Activated CD8-positive, alpha-beta memory T cell treated with anti-CD3 and anti-CD28 coated beads for 36 hours (primary cell): ENCODE results near the gene GRIK3. TPM values are rescaled to one million over a fixed set of nuclear protein-coding genes. Genes with fewer than 3 reads are reported as not detected.

Experiments used
- CTCF ChIA-PET: fragments of 350-600 bp; sonication (Branson Sonifier 250); formaldehyde crosslinking; loops from one replicate; lab custom pipeline; 2021; ENCODE audit warnings: antibody characterized with exemption; lab: Charles Lee
- POLR2A ChIA-PET: fragments of 350-600 bp; sonication (Branson Sonifier 250); formaldehyde crosslinking; loops from one replicate; lab custom pipeline; 2021; ENCODE audit warnings: antibody characterized with exemption; lab: Charles Lee
- total RNA-seq, 2 experiments: library from RNA; stranded (reverse); gene quantifications; one replicate each; pipeline ENCODE4 v1.2.3, GENCODE V29; 2021

Gene GRIK3
- total RNA-seq, 2 experiments from 2014 or later, result not detected

GRCh38 chr1:36821386-36821785, 212.9 kb downstream of the GRIK3 start:
- ChIA-PET POLR2A (no interaction called here), CTCF (interaction anchor here (0.6 kb wide), 1 partner anchor 189 kb away, joined by 6 read pairs; no protein-coding TSS in a partner anchor)

- POLR2A ChIA-PET, result interaction anchor here (0.6 kb wide), 1 partner anchor 312 kb away, joined by 3 read pairs; no protein-coding TSS in a partner anchor
These were observed 215.5 kb downstream of the GRIK3 start for GRCh38 chr1:36818771-36819170.

GRCh38 chr1:36816348-36816747, 218.0 kb downstream of the GRIK3 start:
- CTCF ChIA-PET, result interaction anchor here (0.8 kb wide), 1 partner anchor 19 kb away, joined by 3 read pairs; no protein-coding TSS in a partner anchor

More at GRCh38 chr1:36818771-36819170, 215.5 kb downstream of the GRIK3 start:
- CTCF ChIA-PET, result no interaction called here

GRCh38 chr1:36814774-36815173, 219.5 kb downstream of the GRIK3 start:
- CTCF ChIA-PET, result no interaction called here
- POLR2A ChIA-PET, result no interaction called here

More at GRCh38 chr1:36816348-36816747, 218.0 kb downstream of the GRIK3 start:
- POLR2A ChIA-PET, result no interaction called here

- ChIA-PET CTCF (no interaction called here), POLR2A (no interaction called here)
These were observed 220.2 kb downstream of the GRIK3 start for GRCh38 chr1:36814083-36814482.

- ChIA-PET POLR2A (no interaction called here), CTCF (interaction anchor here (0.6 kb wide), 1 partner anchor 105 kb away, joined by 3 read pairs; no protein-coding TSS in a partner anchor)
These were observed 227.1 kb downstream of the GRIK3 start for GRCh38 chr1:36807262-36807661.

- CTCF ChIA-PET, result no interaction called here
- POLR2A ChIA-PET, result no interaction called here
These were observed 228.2 kb downstream of the GRIK3 start for GRCh38 chr1:36805979-36806640.

GRCh38 chr1:36804669-36805314, 229.5 kb downstream of the GRIK3 start:
- CTCF ChIA-PET, result no interaction called here

GRCh38 chr1:36803868-36804570, 230.3 kb downstream of the GRIK3 start:
- ChIA-PET POLR2A (no interaction called here), CTCF (no interaction called here)

More at GRCh38 chr1:36804669-36805314, 229.5 kb downstream of the GRIK3 start:
- POLR2A ChIA-PET, result no interaction called here

- ChIA-PET CTCF (interaction anchor here (0.6 kb wide), 1 partner anchor 398 kb away, joined by 3 read pairs; no protein-coding TSS in a partner anchor), POLR2A (no interaction called here)
These were observed 232.3 kb downstream of the GRIK3 start for GRCh38 chr1:36802018-36802417.

GRCh38 chr1:36797761-36798160, 236.6 kb downstream of the GRIK3 start:
- POLR2A ChIA-PET, result no interaction called here
- CTCF ChIA-PET, result interaction anchor here (1.1 kb wide), 1 partner anchor 18 kb away, joined by 3 read pairs; no protein-coding TSS in a partner anchor

GRCh38 chr1:36796733-36797132, 237.6 kb downstream of the GRIK3 start:
- CTCF ChIA-PET, result no interaction called here
- POLR2A ChIA-PET, result no interaction called here

GRCh38 chr1:36796106-36796590, 238.2 kb downstream of the GRIK3 start:
- ChIA-PET CTCF (no interaction called here), POLR2A (no interaction called here)

- ChIA-PET POLR2A (no interaction called here), CTCF (no interaction called here)
These were observed 239.9 kb downstream of the GRIK3 start for GRCh38 chr1:36794460-36794859.

- ChIA-PET POLR2A (no interaction called here), CTCF (no interaction called here)
These were observed 240.9 kb downstream of the GRIK3 start for GRCh38 chr1:36793452-36793851.

GRCh38 chr1:36792292-36792691, 242.0 kb downstream of the GRIK3 start:
- ChIA-PET POLR2A (no interaction called here), CTCF (no interaction called here)

GRCh38 chr1:36790191-36790590, 244.1 kb downstream of the GRIK3 start:
- POLR2A ChIA-PET, result no interaction called here

GRCh38 chr1:36789535-36789934, 244.8 kb downstream of the GRIK3 start:
- POLR2A ChIA-PET, result no interaction called here
- CTCF ChIA-PET, result no interaction called here

More at GRCh38 chr1:36790191-36790590, 244.1 kb downstream of the GRIK3 start:
- CTCF ChIA-PET, result no interaction called here

- CTCF ChIA-PET, result no interaction called here
- POLR2A ChIA-PET, result no interaction called here
These were observed 246.9 kb downstream of the GRIK3 start for GRCh38 chr1:36787312-36787913.
